ENCODE results near the gene RARB. TPM values are rescaled to one million over a fixed set of nuclear protein-coding genes. Genes with fewer than 3 reads are reported as not detected.
A peak's percentile ranks its signal among the peaks of the same experiment; 100 is the strongest.

Gene RARB
- total RNA-seq, 1 donor from 2014 or later = 19.4 TPM

GRCh38 chr3:25556447-25556846, 128.4 kb downstream of the RARB start:
- ATAC-seq (ENCODE audit: poor library complexity) = no peak
- intact Hi-C loops (cut with DNase I) = no loop called here
- no peak for DNase-seq

- intact Hi-C loops (cut with DNase I) = no loop called here
- DNase-seq (no peak), ATAC-seq (ENCODE audit: poor library complexity) (peak; percentile 59)
Observed at GRCh38 chr3:25557694-25558093, 129.6 kb downstream of the RARB start.

DNA sequence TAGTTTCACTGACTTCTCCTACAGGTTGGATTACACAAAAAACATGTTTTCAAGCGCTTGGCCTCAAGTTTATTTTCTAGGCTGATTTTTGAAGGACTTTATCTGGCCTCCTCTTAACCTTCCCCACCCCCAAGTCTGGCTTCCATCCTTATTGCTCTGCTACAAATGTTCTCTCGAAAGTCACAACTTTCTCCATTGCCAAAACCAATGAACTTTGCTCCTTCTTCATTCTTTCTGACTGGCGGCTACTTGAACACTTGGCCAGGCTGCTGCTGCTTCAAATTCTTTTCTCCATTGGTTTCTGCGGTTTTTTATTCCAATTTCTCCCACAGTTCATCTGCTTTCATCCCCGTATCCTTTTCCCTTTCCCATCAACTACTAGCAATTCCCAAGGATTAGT, 130.1 kb downstream of the RARB start:
- DNase-seq = no peak
- intact Hi-C loops (cut with DNase I) = no loop called here
- peak; percentile 42 for ATAC-seq (ENCODE audit: poor library complexity)

DNA sequence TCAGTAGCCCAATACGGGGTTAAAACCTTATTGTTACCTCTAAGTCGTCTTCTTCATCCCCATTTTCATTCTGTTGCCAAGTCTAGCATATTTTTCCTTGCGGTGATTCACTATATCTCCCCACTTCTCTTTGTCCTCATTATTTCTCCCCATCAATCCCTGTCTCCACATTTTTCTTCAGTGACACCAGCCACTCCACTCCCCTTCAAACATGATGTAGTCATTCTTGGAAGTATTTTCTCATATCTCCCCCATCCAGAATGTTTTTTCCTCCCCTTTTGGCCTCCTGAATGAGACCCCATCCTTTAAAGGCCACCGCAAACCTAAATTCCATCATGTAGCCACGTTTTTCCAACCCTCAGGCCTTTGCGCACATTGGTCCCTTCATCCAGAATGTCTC, 130.7 kb downstream of the RARB start:
- DNase-seq (no peak), ATAC-seq (ENCODE audit: poor library complexity) (no peak)
- intact Hi-C loops (cut with DNase I) = no loop called here

DNA sequence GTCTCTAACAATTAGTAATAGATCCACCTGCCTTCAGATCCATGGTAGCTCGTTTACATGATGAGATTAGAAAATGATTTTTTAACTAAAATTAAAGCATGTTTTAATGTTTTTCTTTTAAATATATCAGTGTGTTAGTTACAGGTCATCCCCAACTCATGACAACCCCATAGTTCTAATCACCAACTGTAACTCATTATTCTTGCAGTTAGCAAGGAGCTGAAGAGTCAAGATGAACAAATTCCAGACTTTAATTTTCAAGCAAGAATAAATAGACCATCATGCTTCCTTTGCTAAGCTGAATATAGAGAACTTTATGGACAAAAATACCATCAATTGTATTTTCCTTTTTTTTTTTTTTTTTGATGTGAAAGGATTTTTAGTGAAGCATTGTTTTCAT, 135.5 kb downstream of the RARB start:
- intact Hi-C loops (cut with DNase I) = no loop called here
- DNase-seq (no peak), ATAC-seq (ENCODE audit: poor library complexity) (no peak)

DNA sequence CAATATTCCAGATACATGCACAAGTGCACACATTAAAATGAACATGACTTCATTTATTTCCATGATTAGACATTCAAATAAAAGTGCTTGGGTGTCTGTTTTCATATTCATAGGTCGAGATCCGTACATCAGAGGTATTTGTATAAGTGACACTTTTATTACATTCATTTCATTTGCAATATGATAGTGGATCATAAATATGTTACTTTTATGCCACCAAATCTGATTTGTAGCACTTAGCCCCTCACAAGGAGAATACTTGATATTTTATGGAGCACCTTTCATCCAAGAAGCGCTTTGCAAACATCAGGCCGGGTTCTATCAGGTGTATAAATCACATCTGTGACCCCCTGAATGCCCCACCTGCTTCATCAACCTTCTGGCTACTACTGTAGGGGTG, 136.0 kb downstream of the RARB start:
- DNase-seq = no peak
- intact Hi-C loops (cut with DNase I) = no loop called here
- ATAC-seq (ENCODE audit: poor library complexity) = no peak

- no peak for DNase-seq
- intact Hi-C loops (cut with DNase I) = no loop called here
Observed at GRCh38 chr3:25565807-25566206, 137.7 kb downstream of the RARB start.

DNA sequence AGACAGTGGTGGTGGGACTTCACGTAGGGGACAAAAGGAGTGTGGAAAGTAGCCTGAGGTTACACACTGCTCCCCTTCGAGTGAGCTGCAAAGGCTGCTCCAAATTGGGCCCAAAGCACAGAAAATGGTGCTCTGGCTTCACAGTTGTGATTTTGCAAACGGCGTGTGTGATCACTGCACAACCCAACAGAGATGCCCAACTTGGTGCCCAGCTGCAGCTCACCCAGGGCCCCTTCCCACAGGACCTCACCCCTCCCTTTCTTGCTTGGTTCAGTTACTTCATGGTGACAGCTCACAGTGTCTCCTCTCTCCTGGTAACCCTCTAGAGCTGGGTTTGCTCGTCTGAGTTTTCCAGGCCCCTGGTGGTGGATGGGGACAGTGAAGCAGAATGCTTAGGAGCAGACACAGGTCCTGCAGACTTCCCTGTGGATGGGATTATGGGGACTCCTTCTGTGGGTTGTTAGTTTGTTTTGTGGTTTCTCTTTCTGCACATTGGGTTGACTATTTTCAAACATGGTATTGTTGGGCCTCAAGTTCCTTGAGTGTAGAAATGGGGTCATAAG, 138.4 kb downstream of the RARB start:
- DNase-seq = no peak
- intact Hi-C loops (cut with DNase I) = no loop called here
- no peak for ATAC-seq (ENCODE audit: poor library complexity)

More at GRCh38 chr3:25565807-25566206, 137.7 kb downstream of the RARB start:
- ATAC-seq (ENCODE audit: poor library complexity) = no peak

GRCh38 chr3:25567388-25567787, 139.3 kb downstream of the RARB start:
- intact Hi-C loops (cut with DNase I) = no loop called here
- DNase-seq (no peak), ATAC-seq (ENCODE audit: poor library complexity) (no peak)

- intact Hi-C loops (cut with DNase I) = no loop called here
- no peak for DNase-seq
- no peak for ATAC-seq (ENCODE audit: poor library complexity)
Observed at GRCh38 chr3:25567806-25568524, 139.9 kb downstream of the RARB start.

DNA sequence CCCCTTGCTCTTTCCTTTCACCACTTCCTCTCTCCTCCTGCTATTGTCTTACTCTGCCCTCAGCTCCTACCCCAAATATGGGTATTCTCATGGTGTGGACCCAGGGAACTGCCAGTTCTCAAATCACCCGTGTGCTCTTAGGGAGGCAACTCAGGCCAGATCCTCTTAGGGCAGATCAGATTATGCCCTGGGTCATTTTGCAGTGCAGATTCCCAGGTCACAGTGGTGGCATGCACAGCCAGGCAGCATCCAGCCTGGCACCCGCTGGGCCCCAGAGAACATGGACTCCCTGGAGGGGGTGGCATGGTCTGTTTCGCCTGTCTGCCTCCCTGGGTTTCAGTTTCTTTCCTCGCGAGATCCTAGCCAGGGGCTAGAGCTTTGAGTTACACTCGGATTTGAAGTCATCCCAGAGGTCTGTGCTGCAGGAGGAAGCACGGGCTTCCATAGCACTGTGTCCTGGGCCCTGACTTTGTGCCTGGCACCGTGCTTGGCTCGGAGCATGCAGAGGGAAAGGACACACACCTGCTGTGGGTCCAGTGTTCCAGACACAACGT, 140.5 kb downstream of the RARB start:
- ATAC-seq (ENCODE audit: poor library complexity) (peak; percentile 83), DNase-seq (peak; percentile 62)
- intact Hi-C loops (cut with DNase I) = no loop called here

DNA sequence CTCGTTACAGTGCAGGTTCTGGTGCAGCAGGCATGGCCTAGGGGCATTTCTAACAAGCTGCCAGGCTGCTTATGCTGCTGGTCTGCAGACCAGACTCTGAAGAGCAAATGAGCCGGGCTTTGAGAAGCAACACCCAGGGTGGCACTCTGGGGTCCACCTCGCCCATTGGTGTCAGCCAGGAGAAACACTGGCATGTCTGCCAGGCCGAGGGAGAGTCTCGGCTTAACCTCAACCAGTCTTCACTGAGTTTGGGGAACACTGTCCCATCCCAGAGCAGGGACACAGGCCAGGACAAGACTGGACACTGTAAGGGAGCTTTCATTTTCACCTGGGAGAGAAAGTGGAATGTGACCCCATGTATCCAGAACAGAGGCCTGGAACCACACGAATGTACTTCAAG, 143.2 kb downstream of the RARB start:
- ATAC-seq (ENCODE audit: poor library complexity) (no peak), DNase-seq (no peak)
- intact Hi-C loops (cut with DNase I) = no loop called here

GRCh38 chr3:25572336-25572735, 144.3 kb downstream of the RARB start:
- no peak for ATAC-seq (ENCODE audit: poor library complexity)
- intact Hi-C loops (cut with DNase I) = no loop called here
- no peak for DNase-seq

- no peak for DNase-seq
- ATAC-seq (ENCODE audit: poor library complexity) = no peak
- intact Hi-C loops (cut with DNase I) = no loop called here
Observed at GRCh38 chr3:25572919-25573385, 144.9 kb downstream of the RARB start.

DNA sequence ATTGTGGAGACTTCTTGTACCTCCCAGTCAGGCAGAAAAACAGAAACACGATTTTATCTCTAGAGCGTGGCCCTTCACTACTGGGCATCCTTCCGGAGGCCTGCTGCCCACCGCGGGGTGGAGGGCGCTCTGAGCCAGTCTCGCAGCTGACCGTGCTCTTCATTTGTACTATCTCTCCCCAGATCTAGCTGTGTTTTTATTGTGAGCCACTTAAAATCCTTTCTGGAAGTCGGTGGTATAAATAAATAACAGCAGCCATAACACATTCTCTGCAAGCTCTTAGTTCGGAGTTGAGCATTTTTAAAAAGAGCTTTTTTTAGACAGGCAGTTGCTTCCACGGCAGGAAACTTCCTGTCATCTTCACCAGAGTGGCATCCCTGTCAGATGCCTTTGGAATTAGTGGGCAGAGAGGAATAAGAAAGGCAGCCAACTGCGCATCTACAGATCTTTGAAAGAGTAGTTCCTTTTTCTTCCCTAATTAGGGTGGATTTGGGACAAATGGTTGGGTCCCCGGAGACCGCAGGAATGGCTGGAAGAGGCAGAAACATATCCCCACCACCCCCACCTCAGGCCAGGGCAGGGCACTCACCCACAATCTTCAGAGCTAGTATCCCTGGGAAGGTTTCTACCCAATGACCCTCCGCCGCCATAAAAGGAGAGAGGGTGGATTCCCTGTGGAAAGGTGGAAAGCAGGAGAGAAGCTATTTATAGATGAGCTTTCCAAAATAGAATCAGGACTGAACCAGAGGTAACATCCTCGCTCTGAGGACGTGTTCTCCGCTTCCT, 145.5 kb downstream of the RARB start:
- no peak for DNase-seq
- ATAC-seq (ENCODE audit: poor library complexity) = peak; percentile 77
- intact Hi-C loops (cut with DNase I) = no loop called here

- ATAC-seq (ENCODE audit: poor library complexity) = no peak
- intact Hi-C loops (cut with DNase I) = no loop called here
- no peak for DNase-seq
Observed at GRCh38 chr3:25574172-25574765, 146.2 kb downstream of the RARB start.

GRCh38 chr3:25575001-25575400, 146.9 kb downstream of the RARB start:
- no peak for DNase-seq
- intact Hi-C loops (cut with DNase I) = no loop called here
- ATAC-seq (ENCODE audit: poor library complexity) = no peak

DNA sequence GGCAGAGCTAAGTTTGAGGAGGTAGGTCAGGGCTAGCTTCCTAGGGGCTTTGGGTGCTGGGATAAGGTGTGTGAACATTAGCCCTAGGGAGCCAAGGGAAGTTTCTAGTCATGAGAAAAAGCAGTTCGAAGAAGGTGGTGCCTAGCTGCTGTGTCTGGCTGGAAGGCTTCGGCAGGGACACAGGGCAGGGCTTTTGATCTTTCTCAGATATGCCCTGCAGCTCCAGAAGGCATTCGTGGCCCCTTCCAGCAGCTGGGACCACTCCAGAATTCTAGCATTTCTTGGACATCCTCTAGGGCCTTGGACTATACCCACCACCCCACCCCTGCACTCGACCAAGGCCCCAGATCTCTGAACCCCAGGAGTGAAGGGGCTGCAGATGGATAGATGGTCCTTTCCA, 148.1 kb downstream of the RARB start:
- DNase-seq (no peak), ATAC-seq (ENCODE audit: poor library complexity) (no peak)
- intact Hi-C loops (cut with DNase I) = no loop called here

GRCh38 chr3:25576831-25577454, 148.9 kb downstream of the RARB start:
- DNase-seq = no peak
- ATAC-seq (ENCODE audit: poor library complexity) = no peak
- intact Hi-C loops (cut with DNase I) = no loop called here

All from Right ventricle myocardium superior (tissue), 1 donor.